ENCODE data around the gene DHX36. TPM values are rescaled to one million over a fixed set of nuclear protein-coding genes. Genes with fewer than 3 reads are reported as not detected.
A peak's percentile ranks its signal among the peaks of the same experiment; 100 is the strongest.

Gene DHX36
- total RNA-seq, 2 donors from 2014 or later = 40.1 to 41.3 TPM

DNA sequence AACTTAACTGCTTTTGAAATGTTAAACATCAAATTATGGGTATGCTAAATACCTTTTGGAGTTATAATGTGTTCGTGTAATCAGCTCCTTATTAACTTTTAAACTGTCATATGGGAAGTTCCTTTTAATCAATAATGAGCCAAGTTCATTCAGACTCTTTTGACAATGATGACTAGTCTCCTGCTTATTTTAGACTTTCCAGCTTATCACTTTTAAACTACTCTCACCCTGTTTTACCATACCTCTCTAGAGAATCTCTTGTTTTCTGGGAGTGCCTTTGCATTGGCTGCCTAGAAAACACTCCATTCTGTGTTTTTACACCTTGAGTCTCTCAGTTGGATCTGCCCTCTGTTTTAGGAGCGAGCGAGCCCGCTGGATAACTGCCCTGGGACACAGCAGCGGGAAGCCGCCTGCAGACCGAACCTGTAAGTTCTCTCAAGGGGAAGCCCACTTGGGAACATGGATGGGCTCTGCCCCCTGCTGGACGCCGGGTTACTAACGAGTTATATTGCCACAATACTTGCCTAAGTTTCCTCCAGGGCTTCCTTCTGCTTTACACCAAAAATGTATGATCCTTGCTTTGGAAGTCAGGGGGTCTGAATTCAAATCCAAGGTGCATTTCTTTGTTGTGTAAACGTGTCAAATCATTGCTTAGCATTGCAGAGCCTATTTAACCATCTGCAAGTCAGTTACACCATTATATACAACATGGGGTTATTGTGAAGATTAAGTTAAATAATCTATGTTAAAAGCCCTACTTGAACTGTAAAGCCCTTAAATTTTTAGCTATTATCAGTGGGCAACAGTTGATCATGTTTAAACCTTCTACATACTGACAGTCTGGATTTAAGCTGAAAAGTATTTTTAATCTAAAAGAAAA, 71.3 kb downstream of the DHX36 start:
- peaks cover 19% of the 10 kb centered on the region for H3K36me3 ChIP-seq
- peak; percentile 93 for DNase-seq (ENCODE audit: low spot score)
- H3K27ac ChIP-seq = no peak overlapping the region
- H3K4me3 ChIP-seq = no peak overlapping the region
- H3K9me3 ChIP-seq = no peaks in the 10 kb centered on the region
- peaks cover 0 to 8% of the 10 kb centered on the region in 2 donors for H3K4me1 ChIP-seq
- H3K27me3 ChIP-seq = no peaks in the 10 kb centered on the region
- TF ChIP-seq, protein P1, sequence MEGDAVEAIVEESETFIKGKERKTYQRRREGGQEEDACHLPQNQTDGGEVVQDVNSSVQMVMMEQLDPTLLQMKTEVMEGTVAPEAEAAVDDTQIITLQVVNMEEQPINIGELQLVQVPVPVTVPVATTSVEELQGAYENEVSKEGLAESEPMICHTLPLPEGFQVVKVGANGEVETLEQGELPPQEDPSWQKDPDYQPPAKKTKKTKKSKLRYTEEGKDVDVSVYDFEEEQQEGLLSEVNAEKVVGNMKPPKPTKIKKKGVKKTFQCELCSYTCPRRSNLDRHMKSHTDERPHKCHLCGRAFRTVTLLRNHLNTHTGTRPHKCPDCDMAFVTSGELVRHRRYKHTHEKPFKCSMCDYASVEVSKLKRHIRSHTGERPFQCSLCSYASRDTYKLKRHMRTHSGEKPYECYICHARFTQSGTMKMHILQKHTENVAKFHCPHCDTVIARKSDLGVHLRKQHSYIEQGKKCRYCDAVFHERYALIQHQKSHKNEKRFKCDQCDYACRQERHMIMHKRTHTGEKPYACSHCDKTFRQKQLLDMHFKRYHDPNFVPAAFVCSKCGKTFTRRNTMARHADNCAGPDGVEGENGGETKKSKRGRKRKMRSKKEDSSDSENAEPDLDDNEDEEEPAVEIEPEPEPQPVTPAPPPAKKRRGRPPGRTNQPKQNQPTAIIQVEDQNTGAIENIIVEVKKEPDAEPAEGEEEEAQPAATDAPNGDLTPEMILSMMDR (IDR thresholded peaks at IDR 0.05) = peak; percentile 70 to 94

DNA sequence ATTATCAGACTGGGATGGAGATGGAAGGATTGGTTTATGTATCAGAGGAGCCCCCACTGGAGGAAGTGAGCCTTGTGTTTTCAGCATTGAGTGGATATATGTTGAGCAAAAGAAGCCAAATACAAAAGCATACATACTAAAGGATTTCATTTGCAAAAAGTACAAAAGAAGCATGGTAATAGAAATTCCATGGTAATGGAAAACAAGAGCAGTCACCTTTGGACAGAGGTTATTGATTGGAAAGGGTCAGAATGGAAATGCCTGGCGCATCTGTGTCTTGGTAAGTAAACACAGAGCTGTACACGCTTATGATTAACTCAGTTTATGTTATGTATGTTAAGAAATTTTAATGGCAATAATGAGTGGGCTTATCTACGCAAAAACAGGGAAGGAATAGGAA, 72.7 kb downstream of the DHX36 start:
- Histone ChIP-seq H3K9me3 (no peaks in the 10 kb centered on the region), H3K27ac (no peak overlapping the region), H3K27me3 (no peaks in the 10 kb centered on the region), H3K4me1 (peaks cover 0 to 8% of the 10 kb centered on the region in 2 donors), H3K4me3 (no peak overlapping the region), H3K36me3 (peaks cover 12% of the 10 kb centered on the region)
- no peak for DNase-seq (ENCODE audit: low spot score)
- TF ChIP-seq, protein P1 (IDR thresholded peaks at IDR 0.05) = no peak

DNA sequence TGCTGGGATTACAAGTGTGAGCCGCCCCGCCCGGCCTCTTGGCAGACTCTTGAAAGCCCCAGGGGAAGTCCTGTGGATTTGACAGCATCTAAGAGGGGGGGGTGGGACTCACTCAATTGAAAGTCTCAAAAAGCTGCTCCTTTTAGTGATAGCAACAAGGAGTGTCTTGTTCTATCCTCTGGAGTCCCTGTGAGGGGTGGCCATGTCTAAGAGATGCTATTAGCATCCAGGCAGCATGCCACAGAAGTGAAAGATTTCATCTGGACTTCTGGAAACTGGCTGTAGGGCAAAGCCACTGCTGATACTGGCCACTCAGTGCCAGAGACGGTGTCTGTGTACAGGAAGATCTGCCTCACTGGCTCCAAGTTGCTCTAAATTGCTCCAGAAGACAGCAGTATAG, 74.0 kb downstream of the DHX36 start:
- Histone ChIP-seq H3K4me1 (peaks cover 0 to 12% of the 10 kb centered on the region in 2 donors), H3K36me3 (peaks cover 5% of the 10 kb centered on the region), H3K27me3 (no peaks in the 10 kb centered on the region), H3K4me3 (no peak overlapping the region), H3K27ac (no peak overlapping the region), H3K9me3 (no peaks in the 10 kb centered on the region)
- TF ChIP-seq, protein P1 (IDR thresholded peaks at IDR 0.05) = no peak
- no peak for DNase-seq (ENCODE audit: low spot score)

DNA sequence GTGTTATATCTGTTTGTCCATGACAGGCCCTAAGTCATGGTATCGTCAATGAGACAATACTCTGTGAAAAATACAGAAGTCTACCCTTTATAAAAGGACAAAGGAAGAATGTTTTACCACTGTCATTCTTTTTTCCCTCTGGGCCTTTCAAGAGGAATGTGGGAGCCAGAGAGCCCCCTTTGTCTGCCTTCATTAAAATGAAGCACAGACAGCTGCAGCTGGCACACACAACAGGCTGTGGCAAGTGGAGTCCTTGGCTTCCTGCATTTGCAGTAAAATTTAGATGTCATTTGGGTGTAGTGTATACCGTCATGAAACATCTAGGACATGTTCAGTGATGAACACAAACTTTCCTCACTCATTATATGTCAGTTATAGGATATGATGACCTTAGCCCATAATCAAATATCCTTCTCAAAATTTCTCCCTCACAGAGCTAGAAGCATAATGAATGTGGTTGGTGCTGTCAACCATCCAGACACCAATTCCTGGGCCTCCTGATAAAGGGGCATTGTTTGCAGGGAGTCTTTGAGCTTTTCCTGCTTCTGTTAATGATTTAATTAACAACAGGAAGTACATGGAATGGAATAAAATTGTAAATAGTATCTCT, 76.4 kb downstream of the DHX36 start:
- H3K4me3 ChIP-seq = no peak overlapping the region
- peaks cover 0 to 15% of the 10 kb centered on the region in 2 donors for H3K4me1 ChIP-seq
- no peak for DNase-seq (ENCODE audit: low spot score)
- no peak overlapping the region for H3K27ac ChIP-seq
- no peaks in the 10 kb centered on the region for H3K9me3 ChIP-seq
- TF ChIP-seq, protein P1 (IDR thresholded peaks at IDR 0.05) = no peak
- H3K27me3 ChIP-seq = no peaks in the 10 kb centered on the region
- no peaks in the 10 kb centered on the region for H3K36me3 ChIP-seq

DNA sequence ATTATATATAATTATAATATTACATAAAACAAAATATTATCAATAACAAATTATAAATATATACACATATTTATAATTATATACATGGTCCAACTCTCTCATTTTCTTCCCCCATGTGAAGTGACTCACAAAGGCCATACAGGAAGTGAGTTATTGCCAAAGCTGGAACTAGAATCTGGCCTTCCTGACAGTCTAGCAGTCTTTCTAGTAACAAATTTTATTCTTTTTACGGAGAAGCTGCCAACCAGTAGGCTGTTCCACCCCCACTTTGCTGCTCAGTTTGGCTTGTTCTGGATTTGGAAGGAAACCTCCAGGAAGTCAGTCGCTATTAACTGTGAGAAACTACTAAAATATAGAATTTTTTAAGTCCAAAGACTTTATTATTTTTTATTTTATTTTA, 79.6 kb downstream of the DHX36 start:
- no peaks in the 10 kb centered on the region for H3K36me3 ChIP-seq
- no peak for DNase-seq (ENCODE audit: low spot score)
- H3K27ac ChIP-seq = peak overlapping the region; percentile 21 to 68

More for the DNA sequence above, 79.6 kb downstream of the DHX36 start:
- Histone ChIP-seq H3K4me3 (no peak overlapping the region), H3K9me3 (no peaks in the 10 kb centered on the region), H3K27me3 (no peaks in the 10 kb centered on the region), H3K4me1 (peaks cover 0 to 14% of the 10 kb centered on the region in 2 donors)
- TF ChIP-seq, protein P1 (IDR thresholded peaks at IDR 0.05) = no peak

Measured in right atrium auricular region (tissue), 2 donors.